ENCODE data around the gene CAND2.

The CAND2 gene

DNA sequence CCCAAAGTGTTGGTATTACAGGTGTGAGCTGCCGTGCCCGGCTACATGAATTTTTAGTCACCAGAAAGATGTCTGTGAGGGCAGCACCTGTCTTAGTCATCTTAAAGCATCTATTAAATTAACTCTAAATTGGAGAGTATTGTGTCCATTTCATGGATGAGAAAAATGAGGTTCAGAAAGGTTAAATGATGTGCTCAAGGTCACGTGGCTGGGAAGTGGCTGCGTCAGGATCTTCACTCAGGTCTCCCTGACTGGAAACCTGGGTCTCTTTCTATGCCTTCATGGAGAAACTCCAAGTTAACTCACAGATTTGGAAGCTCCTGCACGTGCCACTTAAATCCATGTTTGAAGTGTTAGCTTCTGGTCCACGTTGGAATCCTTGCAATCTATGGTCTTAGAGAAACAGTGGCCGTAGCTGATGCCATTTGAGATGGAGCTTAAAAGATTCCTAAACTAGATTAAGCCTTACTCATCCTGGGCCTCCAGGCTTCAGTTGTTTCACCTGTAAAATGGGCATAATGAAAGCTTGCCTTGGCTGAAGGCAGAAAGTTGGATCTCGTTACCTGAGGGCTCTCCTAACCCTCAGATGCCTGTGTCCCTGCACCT is 32.2 kb upstream of the CAND2 start:
- Histone ChIP-seq H3K4me2 (ENCODE audit: low read length) (no peak overlapping the region), H3K27me3 (ENCODE audit: insufficient read depth, low read length) (no peaks in the 10 kb centered on the region), H4K20me1 (ENCODE audit: insufficient read depth, low read length) (no peaks in the 10 kb centered on the region), H3K36me3 (ENCODE audit: insufficient read depth, low read length) (no peaks in the 10 kb centered on the region), H2AFZ (ENCODE audit: low read length) (no peak overlapping the region), H3K79me2 (ENCODE audit: insufficient read depth, low read length) (no peaks in the 10 kb centered on the region), H3K9ac (ENCODE audit: low read length) (no peak overlapping the region), H3K27ac (ENCODE audit: low read depth, low read length, poor library complexity, severe bottlenecking) (no peak overlapping the region), H3K4me3 (ENCODE audit: low read depth, low read length, poor library complexity, severe bottlenecking) (no peak overlapping the region), H3K9me3 (ENCODE audit: low read length) (no peaks in the 10 kb centered on the region), H3F3A (ENCODE audit: insufficient read depth, low read length) (no peaks in the 10 kb centered on the region), H3K4me1 (ENCODE audit: insufficient read depth, low read length, severe bottlenecking) (no peaks in the 10 kb centered on the region), H3K9me2 (ENCODE audit: low read depth, low read length) (no peaks in the 10 kb centered on the region)
- no peak for TF ChIP-seq EZH2 (IDR thresholded peaks at IDR 0.05; ENCODE audit: borderline replicate concordance, low read length)
- TF ChIP-seq, protein P1, sequence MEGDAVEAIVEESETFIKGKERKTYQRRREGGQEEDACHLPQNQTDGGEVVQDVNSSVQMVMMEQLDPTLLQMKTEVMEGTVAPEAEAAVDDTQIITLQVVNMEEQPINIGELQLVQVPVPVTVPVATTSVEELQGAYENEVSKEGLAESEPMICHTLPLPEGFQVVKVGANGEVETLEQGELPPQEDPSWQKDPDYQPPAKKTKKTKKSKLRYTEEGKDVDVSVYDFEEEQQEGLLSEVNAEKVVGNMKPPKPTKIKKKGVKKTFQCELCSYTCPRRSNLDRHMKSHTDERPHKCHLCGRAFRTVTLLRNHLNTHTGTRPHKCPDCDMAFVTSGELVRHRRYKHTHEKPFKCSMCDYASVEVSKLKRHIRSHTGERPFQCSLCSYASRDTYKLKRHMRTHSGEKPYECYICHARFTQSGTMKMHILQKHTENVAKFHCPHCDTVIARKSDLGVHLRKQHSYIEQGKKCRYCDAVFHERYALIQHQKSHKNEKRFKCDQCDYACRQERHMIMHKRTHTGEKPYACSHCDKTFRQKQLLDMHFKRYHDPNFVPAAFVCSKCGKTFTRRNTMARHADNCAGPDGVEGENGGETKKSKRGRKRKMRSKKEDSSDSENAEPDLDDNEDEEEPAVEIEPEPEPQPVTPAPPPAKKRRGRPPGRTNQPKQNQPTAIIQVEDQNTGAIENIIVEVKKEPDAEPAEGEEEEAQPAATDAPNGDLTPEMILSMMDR (IDR thresholded peaks at IDR 0.05; ENCODE audit: low read length), result no peak

DNA sequence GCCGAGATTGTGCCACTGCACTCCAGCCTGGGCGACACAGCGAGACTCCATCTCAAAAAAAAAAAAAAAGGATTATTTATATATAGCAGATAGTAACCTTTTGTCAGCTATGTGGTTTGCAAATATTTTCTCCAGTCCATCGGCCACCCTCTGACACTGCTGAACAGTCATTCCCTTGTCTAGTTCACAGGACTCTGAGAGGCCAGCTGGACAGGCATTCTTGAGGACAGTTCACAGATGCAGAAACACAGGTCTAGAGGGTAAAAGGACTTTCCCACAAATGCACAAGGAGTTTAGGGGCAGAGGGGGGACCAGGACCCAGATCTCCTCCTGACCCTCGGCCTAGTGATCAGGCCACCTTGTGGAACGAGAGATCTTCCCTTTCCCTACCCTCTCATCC is 29.9 kb upstream of the CAND2 start:
- Histone ChIP-seq H3K9me3 (ENCODE audit: low read length) (no peaks in the 10 kb centered on the region), H3K9me2 (ENCODE audit: low read depth, low read length) (no peaks in the 10 kb centered on the region), H3K27ac (ENCODE audit: low read depth, low read length, poor library complexity, severe bottlenecking) (no peak overlapping the region)

DNA sequence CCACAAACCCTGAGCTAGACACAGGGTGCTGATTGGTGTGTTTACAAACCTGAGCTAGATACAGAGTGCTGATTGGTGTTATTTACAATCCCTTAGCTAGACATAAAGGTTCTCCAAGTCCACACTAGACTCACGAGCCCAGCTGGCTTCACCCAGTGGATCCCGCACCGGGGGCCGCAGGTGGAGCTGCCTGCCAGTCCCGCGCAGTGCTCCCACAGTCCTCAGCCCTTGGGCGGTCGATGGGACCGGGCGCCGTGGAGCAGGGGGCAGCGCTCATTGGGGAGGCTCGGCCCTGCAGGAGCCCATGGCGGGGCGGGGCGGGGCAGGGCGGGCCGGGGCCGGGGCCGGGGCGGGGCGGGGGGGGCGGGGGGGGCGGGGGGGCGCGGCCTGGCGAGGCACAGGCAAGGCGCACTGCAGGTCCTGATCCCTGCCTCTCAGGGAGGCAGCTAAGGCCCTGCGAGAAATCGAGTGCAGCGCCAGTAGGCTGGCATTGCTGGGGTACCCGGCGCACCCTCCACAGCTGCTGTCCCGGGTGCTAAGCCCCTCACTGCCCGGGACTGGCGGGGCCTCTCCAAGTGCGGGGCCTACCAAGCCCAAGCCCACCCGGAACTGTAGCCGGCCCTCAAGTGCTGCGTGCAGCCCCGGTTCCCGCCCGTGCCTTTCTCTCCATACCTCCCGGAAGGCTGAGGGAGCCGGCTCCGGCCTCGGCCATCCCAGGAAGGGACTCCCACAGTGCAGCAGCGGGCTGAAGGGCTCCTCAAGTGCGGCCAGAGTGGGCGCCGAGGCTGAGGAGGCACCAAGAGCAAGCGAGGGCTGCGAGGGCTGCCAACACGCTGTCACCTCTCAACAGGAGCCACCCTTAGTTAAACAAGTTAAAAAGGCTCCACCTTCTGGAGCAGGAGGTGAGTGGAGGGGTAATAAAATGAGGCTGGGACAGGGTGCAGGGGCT is 27.6 kb upstream of the CAND2 start:
- no peak overlapping the region for H2AFZ ChIP-seq (ENCODE audit: low read length)
- H3K9ac ChIP-seq (ENCODE audit: low read length), result no peak overlapping the region

More for the DNA sequence above, 29.9 kb upstream of the CAND2 start:
- TF ChIP-seq, protein P1 (IDR thresholded peaks at IDR 0.05; ENCODE audit: low read length), result no peak
- no peak for TF ChIP-seq EZH2 (IDR thresholded peaks at IDR 0.05; ENCODE audit: borderline replicate concordance, low read length)
- Histone ChIP-seq H3K36me3 (ENCODE audit: insufficient read depth, low read length) (no peaks in the 10 kb centered on the region), H3K9ac (ENCODE audit: low read length) (no peak overlapping the region), H4K20me1 (ENCODE audit: insufficient read depth, low read length) (no peaks in the 10 kb centered on the region), H3F3A (ENCODE audit: insufficient read depth, low read length) (no peaks in the 10 kb centered on the region), H2AFZ (ENCODE audit: low read length) (no peak overlapping the region), H3K4me1 (ENCODE audit: insufficient read depth, low read length, severe bottlenecking) (no peaks in the 10 kb centered on the region), H3K79me2 (ENCODE audit: insufficient read depth, low read length) (no peaks in the 10 kb centered on the region), H3K4me2 (ENCODE audit: low read length) (no peak overlapping the region), H3K27me3 (ENCODE audit: insufficient read depth, low read length) (no peaks in the 10 kb centered on the region), H3K4me3 (ENCODE audit: low read depth, low read length, poor library complexity, severe bottlenecking) (no peak overlapping the region)

More for the DNA sequence above, 27.6 kb upstream of the CAND2 start:
- no peak for TF ChIP-seq EZH2 (IDR thresholded peaks at IDR 0.05; ENCODE audit: borderline replicate concordance, low read length)
- TF ChIP-seq, protein P1 (IDR thresholded peaks at IDR 0.05; ENCODE audit: low read length), result no peak
- Histone ChIP-seq H3F3A (ENCODE audit: insufficient read depth, low read length) (no peaks in the 10 kb centered on the region), H4K20me1 (ENCODE audit: insufficient read depth, low read length) (no peaks in the 10 kb centered on the region), H3K27me3 (ENCODE audit: insufficient read depth, low read length) (no peaks in the 10 kb centered on the region), H3K4me3 (ENCODE audit: low read depth, low read length, poor library complexity, severe bottlenecking) (no peak overlapping the region), H3K79me2 (ENCODE audit: insufficient read depth, low read length) (no peaks in the 10 kb centered on the region), H3K9me3 (ENCODE audit: low read length) (no peaks in the 10 kb centered on the region), H3K4me2 (ENCODE audit: low read length) (no peak overlapping the region), H3K9me2 (ENCODE audit: low read depth, low read length) (no peaks in the 10 kb centered on the region), H3K4me1 (ENCODE audit: insufficient read depth, low read length, severe bottlenecking) (no peaks in the 10 kb centered on the region), H3K27ac (ENCODE audit: low read depth, low read length, poor library complexity, severe bottlenecking) (no peak overlapping the region), H3K36me3 (ENCODE audit: insufficient read depth, low read length) (no peaks in the 10 kb centered on the region)

Data from OCI-LY1 (cell line).